ENCODE data around the gene BPIFB3. TPM values are rescaled to one million over a fixed set of nuclear protein-coding genes. Genes with fewer than 3 reads are reported as not detected.

Gene BPIFB3
- total and polyA plus RNA-seq, 2 of the 13 experiments (the other 11 are each of a cell fraction or from before 2014, with no cell fraction given), result 0.09 TPM; not detected in 1

- TF ChIP-seq PRDM10 (CRISPR knock-in tag; IDR thresholded peaks at IDR 0.05; ENCODE audit: low read depth) (no peak), TSC22D2 (CRISPR knock-in tag; IDR thresholded peaks at IDR 0.05; ENCODE audit: borderline replicate concordance) (no peak), EED (CRISPR knock-in tag; IDR thresholded peaks at IDR 0.05) (peak; percentile 62; the same call in 1 of the 2 replicates), HMGA1 (CRISPR knock-in tag; conservative IDR thresholded peaks at IDR 0.05) (no peak), TBX3 (IDR thresholded peaks at IDR 0.05; ENCODE audit: borderline replicate concordance) (no peak), ZNF552 (CRISPR knock-in tag; IDR thresholded peaks at IDR 0.05; ENCODE audit: borderline replicate concordance) (no peak), SOX5 (CRISPR knock-in tag; IDR thresholded peaks at IDR 0.05; ENCODE audit: borderline replicate concordance) (no peak), ZNF770 (CRISPR knock-in tag; IDR thresholded peaks at IDR 0.05) (no peak), PRPF4 (IDR thresholded peaks at IDR 0.05; ENCODE audit: low read depth, low read length, poor library complexity, severe bottlenecking) (no peak), ZNF460 (CRISPR knock-in tag; IDR thresholded peaks at IDR 0.05; ENCODE audit: borderline replicate concordance) (no peak), TFDP2 (CRISPR knock-in tag; IDR thresholded peaks at IDR 0.05) (no peak), AFF4 (CRISPR knock-in tag; IDR thresholded peaks at IDR 0.05) (no peak), MXD3 (CRISPR knock-in tag; IDR thresholded peaks at IDR 0.05) (0 out of 2 replicates have a peak, but pooled peaks have one; percentile 49), TFDP1 (CRISPR knock-in tag; IDR thresholded peaks at IDR 0.05; ENCODE audit: borderline replicate concordance) (no peak), ZSCAN31 (CRISPR knock-in tag; IDR thresholded peaks at IDR 0.05; ENCODE audit: low read depth) (0 out of 2 replicates have a peak, but pooled peaks have one; percentile 25), ZNF768 (CRISPR knock-in tag; IDR thresholded peaks at IDR 0.05) (0 out of 2 replicates have a peak, but pooled peaks have one; percentile 4)
Measured at GRCh38 chr20:33004141-33004751, 49.5 kb upstream of the BPIFB3 start, which contains the start of gene SUN5 (continued).
